Measurements from ENCODE around the gene COL27A1.

DNA sequence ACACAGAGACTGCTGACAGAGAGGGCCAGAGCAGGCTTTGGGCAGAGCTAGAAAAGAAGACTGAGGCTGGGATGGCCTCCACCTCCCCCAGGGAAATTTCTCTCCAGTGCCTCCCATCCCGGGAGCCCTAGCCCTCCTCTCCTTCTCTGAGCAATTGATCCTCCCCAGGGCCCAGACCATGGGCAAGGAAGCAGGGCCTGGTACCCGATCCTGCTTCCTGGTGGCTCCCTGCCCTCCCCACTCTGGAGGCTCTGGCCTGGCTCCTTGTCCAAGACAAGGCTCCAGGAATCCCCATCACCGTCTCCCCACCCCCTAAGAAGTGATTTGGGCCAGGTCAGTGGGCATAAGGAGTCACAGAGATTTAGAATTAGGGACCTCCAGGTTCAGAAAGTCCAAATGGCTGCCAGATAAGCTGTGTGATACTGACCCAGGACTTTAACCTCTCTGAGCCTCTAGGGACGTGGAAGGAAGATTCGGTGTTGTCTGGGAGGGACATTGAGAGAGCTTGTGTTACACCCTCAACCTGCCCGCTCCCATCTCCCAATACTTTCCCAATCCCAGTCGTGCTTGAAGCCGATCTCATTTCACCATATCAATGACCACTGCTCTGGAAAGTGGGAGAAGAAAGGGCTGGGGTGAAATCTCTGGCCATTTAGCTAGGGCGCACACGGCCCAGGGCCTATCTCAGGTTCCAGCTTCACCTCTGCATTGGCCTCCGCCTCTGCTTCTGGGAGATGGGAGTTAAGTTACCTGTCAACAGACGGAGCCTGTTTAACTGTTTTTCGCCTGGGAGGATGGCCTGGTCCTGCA is 30.5 kb upstream of the COL27A1 start:
- TF ChIP-seq, protein P1, sequence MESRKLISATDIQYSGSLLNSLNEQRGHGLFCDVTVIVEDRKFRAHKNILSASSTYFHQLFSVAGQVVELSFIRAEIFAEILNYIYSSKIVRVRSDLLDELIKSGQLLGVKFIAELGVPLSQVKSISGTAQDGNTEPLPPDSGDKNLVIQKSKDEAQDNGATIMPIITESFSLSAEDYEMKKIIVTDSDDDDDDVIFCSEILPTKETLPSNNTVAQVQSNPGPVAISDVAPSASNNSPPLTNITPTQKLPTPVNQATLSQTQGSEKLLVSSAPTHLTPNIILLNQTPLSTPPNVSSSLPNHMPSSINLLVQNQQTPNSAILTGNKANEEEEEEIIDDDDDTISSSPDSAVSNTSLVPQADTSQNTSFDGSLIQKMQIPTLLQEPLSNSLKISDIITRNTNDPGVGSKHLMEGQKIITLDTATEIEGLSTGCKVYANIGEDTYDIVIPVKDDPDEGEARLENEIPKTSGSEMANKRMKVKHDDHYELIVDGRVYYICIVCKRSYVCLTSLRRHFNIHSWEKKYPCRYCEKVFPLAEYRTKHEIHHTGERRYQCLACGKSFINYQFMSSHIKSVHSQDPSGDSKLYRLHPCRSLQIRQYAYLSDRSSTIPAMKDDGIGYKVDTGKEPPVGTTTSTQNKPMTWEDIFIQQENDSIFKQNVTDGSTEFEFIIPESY (IDR thresholded peaks at IDR 0.05; ENCODE audit: extremely low read depth, insufficient replicate concordance, low read length): no peak
- TF ChIP-seq ZNF274 (IDR thresholded peaks at IDR 0.05; ENCODE audit: low read depth, low read length) (no peak), POLR2A (IDR thresholded peaks at IDR 0.05; ENCODE audit: borderline replicate concordance, extremely low read depth, insufficient read depth, insufficient read length) (no peak), SIN3A (IDR thresholded peaks at IDR 0.05; ENCODE audit: low read depth) (no peak), POLR2AphosphoS5 (IDR thresholded peaks at IDR 0.05; ENCODE audit: low read depth, low read length) (no peak), CEBPB (IDR thresholded peaks at IDR 0.05; ENCODE audit: low read depth) (no peak), EGR1 (IDR thresholded peaks at IDR 0.05; ENCODE audit: low read depth) (no peak), EZH2 (IDR thresholded peaks at IDR 0.05) (no peak)
- TF ChIP-seq, protein P2, sequence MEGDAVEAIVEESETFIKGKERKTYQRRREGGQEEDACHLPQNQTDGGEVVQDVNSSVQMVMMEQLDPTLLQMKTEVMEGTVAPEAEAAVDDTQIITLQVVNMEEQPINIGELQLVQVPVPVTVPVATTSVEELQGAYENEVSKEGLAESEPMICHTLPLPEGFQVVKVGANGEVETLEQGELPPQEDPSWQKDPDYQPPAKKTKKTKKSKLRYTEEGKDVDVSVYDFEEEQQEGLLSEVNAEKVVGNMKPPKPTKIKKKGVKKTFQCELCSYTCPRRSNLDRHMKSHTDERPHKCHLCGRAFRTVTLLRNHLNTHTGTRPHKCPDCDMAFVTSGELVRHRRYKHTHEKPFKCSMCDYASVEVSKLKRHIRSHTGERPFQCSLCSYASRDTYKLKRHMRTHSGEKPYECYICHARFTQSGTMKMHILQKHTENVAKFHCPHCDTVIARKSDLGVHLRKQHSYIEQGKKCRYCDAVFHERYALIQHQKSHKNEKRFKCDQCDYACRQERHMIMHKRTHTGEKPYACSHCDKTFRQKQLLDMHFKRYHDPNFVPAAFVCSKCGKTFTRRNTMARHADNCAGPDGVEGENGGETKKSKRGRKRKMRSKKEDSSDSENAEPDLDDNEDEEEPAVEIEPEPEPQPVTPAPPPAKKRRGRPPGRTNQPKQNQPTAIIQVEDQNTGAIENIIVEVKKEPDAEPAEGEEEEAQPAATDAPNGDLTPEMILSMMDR (IDR thresholded peaks at IDR 0.05 in 2 of 3, conservative IDR thresholded peaks at IDR 0.05 in 1 of 3; ENCODE audit: borderline replicate concordance in 1 of 3, insufficient read depth in 1 of 3, low read depth in 2 of 3, low read length in 2 of 3): no peak
- TF ChIP-seq, protein P3, sequence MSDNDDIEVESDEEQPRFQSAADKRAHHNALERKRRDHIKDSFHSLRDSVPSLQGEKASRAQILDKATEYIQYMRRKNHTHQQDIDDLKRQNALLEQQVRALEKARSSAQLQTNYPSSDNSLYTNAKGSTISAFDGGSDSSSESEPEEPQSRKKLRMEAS (IDR thresholded peaks at IDR 0.05): no peak

Data from HCT116 (cell line).